UCSD-AML1 (cell line): ENCODE results near the gene TTLL10.
A peak's percentile ranks its signal among the peaks of the same experiment; 100 is the strongest.

ENCODE experiments used
- DNase-seq: peaks from one replicate; lab custom pipeline; 2025; ENCODE audit not compliant: unreplicated experiment; lab: John Stamatoyannopoulos, UW

TTLL10 gene

DNA sequence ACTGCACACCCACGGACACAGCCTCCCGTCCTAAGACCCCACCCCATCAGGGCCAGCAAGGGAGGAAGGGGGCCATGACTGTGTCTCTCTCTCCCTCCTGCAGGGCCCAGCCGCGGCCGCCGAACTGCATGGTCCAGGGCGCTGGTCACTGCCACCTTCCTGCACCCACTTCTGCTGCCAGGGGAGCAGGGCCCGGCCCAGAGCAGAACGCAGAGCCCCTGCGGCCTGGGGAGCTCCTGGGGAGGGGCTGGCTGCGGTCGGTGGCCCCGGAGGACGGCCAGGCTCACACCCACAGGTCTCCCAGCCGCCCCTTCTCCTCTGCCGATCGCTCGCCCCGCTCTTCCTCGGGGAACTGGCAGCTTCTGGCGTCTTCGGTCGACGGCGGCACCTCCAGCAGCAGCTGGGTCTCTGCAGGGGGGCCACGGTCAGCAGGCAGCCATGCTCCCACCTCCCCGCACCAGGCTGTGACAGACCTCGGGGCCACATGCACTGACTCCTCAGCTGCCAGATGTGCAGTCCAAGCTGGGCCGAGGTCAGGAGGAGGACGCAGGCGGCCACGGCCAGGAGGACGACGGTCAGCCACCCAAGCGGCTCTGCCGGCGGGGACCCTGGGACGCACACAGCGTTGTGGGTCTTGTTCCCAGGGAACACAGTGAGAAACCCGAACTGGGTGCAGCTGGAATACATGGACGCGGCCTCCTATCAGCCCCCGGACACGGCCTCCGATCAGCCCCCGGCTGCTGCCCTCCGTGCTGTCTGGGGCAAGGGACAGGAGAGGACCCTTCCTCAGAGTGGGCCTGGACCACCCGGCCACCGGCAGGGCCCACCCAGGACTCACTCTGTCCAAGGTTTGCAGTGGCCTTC lies 30.1 kb downstream of the TTLL10 start:
- no peak for DNase-seq

DNA sequence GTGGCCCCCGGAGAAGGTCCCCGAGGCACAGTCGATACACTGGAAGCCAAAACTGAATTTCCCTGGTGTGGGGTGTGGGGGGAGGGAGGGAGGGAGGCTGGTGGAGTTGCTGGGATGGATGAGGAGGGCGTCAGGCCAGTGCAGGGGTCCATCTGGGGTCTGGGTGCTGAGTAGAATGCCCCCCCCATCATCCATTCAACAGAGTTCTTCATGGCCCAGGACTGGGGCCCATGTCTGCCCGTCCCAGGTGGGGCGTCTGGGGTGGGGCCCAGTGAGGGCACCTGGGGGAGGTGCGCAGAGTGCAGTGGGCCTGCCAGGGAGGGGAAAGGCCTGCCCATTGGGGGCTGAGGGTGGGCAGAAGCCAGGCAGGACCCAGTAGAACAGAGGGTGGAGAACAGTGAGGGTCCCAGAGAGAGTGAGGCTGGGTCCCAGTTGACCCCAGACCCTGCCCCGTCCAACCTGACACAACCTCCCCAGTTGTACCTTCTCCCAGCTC lies 30.8 kb downstream of the TTLL10 start:
- DNase-seq = no peak

DNA sequence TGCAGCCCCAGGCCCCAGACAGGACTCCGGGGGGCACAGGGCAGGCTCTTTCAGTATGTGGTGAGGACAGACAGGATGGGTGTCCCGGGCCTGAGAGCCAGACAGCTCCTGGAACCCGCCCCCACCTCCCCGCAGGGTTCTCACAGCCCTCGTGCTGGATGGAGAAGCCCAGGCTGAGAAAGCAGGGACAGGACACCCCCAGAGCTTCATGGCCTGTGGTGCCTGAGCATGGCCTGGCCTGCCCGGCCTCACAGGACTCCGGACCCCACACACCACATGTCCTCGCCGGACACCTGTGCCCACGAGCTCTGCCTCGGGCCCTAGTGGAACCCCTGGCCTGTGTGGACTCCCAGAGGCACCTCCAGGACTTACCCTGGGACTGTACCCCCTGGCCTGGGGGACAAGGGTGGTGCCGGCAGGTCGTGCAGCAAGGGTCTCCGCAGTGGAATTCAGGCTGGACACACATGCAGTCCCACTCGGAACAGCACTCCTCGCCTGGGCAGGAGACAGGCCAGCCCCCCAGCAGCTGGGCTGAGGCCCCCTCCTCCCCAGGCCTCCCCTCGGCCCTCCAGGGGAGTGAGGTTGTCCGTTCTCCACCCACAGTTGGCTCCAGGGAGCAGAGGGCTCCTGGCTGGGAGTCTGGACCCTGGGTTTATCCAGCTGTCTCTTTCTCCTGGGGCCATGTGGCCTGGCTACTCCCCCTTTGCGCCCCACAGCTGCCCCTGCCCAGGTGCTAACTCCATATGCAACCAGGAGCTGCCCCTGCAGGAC lies 31.5 kb downstream of the TTLL10 start:
- DNase-seq = no peak

DNA sequence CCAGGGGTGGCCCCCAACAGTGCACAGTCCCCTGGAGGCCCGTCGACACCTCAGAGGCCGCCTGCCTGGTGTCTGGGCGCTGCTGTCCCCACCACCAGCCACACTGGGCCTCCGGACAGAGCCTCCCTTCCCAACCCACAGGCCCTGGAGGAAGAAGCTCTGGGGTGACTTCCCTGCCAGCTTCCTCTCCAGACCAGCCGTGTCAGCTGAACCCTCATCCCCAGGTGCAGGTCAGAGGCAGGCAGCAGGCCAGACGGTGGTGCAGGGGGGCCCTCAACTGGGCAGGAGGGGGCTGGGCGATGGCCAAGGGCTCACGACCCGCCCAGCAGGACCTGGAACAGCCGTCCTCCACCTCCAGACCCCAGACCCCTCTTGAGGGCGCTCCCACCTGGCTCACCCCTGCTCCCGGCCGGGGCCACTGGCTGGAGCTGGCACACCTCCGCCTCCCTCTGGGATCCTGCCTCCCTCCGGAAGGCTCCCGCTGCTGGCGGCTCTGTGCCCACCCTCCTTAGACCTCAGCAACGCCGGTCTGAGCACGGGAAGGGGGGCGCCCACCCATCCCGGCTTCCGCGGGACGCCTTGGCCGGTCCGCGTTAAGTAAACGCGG lies 32.2 kb downstream of the TTLL10 start:
- peak; percentile 46 for DNase-seq

DNA sequence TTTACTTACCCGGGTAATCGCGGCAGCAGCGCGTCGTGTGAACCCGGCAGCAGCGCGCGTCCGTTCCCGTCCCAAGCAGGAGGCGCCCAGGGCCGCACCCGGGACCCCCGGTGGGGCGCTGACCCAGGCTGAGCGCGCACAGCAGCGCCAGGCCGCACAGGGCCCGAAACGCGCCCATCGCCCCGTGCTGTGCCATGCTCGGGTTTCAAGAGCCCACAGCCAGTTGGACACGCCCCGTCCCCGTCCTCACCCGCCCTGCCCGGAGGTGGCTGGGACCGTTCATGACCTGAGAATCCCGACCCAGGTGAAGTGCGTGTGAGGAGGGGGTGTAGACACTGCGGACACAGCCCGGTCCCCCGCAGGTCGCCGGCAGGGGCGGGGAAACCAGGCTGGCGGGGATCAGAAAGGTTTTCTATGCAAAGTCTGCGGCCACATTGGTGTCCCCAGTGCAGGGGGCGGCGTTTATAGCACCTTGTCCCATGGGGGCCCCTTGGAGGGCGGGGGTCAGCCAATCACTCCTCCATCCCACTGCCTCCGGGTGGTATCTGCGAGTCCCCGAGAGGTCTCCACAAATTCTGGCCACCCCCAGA lies 32.8 kb downstream of the TTLL10 start, which contains the start of gene TNFRSF18:
Gene TNFRSF18, minus strand, starts transcription at position 217 of the 590 bp plus-strand sequence. Its CDS starts 21 bp downstream, at position 196.
- no peak for DNase-seq

DNA sequence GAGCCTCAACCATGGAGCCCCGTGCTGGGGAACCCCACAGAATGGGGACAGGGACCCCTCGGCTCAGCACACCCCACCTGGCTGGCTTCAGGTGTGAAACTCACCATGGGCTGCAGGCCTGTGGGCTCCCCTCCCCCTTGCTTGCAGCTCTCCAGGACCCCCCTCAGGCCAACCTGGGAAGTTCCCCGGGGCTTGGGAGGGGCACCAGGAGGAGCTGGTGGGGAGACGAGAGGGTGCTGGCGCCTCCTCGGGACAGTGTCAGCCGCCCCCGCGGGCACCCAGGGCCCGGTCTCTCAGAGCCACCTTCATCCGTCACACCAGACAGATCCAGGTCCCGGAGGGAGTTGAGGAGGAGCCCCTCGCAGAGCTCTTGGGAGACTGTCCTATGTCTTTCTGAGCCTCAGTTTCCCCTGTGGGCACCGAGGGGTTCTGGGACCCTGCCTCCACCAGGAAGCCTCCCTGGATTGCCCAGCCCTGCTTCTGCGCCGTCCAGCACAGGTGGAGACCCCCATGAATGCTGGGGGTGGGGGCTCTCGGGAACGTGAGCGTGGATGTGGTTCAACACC lies 33.4 kb downstream of the TTLL10 start:
- no peak for DNase-seq

DNA sequence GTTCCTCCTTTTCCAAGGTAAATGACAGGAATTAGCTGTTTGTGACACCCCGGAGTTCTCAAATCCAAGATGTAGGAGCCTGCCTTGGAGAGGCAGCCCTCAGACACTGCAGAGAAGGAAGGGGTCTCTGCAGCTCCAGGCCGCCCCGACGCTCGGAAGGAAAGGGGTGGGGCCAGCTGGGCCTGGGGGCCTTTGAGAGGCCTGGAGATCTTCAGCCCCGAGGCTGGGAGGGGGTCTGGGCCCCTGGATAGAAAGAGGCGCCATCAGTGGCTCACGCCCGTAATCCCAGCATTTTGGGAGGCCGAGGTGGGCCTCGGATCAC lies 33.9 kb downstream of the TTLL10 start:
- DNase-seq = no peak

DNA sequence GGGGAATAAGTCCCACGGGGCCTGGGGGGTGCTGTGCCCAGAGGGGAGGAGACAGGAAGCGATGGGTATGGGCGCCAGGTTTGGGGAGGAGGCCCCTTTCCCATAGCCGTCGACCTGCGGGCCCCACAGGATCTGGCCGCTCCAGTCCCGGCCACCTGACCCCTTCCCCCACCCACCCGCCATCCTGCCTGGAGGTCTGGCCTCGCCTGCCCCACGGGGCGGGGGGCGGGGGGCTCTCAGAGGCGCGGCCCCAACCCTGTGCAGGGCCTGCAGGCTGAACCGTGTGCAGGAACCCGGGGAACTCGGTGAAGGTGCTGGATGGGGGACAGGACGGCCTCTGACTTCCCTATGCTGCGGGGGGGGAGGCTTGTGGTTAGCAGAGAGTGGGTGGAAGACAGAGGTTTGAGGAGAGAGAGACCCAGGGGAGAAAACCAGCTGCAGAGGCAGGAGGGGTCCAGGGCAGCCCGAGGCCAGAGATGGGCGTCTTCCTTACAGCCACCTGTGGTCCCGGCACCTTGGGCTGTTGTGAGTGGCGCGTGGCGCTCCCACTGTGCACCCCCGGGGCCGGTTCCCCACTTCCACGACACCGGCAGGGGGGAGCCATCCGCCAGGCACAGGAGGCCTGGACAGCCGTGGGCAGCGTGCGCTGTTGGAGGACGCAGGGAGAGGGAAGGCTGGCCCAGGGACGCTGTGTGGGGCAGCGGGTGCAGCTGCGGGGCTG lies 35.2 kb downstream of the TTLL10 start:
- peak; percentile 65 for DNase-seq

DNA sequence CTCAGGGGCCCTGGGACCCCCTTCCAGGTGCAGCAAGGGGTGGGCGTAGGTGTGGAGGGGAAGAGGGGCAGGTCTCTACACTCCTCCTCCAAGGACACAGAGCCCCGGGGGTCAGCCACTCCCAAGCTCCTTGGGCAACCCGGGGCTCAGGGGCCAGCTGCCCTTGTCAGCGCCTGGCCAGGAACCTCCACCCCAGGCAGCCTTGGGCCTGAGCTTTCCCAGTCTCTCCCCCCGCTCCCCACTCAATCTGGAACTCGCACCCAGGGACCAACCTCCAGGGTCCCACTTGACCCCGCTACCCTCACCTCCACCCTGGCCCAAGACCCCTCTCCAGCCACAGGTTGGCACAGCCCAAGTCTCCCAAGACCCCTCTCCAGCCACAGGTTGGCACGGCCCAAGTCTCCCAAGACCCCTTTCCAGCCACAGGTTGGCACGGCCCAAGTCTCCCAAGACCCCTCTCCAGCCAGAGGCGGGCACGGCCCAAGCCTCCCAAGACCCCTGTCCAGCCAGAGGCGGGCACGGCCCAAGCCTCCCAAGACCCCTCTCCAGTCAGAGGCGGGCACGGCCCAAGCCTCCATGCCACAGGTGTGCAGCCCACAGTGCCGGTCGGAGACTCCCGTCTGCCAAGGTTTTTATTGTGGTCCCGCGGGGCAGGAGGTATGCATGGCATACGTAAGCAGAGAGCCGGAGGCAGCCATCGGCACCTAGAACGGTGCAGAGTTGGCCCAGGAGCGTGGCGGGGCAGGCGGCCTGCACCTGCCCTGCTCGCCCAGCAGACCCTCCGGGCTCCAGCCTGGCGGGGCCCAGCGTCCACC lies 37.3 kb downstream of the TTLL10 start:
- DNase-seq = no peak

DNA sequence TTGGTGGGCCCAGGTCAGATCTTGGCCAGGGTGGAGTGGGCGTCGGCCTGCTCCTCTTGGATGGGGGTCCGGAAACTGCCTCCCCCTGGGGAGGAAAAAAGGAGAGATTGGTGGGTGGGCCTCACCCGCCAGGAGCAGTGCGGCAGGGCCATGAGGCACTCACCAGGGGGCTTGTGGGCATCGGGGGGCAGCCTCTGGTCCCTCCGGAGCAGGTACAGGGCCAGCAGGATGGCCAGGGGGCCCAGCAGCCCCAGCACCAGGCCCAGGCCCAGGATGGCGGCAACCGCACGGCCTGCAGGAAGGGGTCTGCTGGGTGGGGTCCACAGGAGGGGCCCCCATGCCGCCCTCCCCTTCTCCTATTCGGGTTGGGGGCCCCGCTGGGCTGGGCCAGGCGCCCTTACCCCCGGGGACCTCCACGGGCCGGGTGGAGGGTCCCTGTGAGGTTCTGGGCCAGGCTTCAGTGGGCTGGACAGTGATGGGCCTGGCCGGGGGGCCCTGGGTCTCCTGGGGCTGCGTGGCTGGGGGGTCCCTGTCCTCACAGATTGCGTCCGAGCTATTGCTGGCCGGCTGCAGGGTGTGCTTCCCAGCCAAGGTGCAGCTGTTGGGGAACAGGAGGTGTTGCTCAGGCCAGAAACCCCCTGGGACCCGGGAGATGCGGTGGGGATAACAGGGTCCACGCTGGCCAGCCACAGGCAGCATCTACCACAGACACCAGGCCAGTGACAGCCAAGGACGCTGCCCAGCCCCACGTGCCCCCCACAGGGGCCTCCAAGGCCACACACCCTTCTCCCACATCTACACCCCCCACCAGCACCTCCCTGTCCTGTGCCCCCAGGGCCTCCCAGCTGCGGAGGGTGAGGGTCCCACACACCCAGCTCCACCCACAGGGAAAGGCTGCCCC lies 38.1 kb downstream of the TTLL10 start:
- DNase-seq = no peak

DNA sequence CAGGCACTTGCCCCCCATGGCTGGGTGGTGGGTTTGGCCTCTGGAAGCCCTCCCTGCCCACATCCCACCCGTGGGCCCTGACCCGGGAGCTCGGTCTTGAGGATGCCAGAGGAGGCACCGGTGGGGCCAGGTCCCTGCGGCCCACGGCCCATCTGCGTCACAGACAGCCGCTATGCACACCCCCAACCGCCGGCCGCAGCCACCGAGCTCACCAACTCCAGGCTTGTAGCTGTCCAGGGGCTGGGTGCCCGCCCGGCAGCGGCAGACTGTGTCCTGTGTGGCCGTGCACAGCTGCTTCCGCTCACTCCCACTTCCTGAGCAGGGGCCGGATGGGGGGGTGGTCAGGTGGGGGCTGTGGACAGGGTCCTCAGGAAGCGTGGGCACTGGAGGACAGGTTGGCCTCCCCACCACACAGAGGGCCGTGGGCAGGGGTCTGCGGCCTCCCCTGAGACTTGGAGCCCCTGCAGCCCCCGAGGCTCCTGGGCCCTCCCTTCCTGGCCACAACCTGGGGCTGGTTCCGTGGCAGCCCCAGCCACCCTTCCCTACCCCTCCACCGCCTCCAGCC lies 39.2 kb downstream of the TTLL10 start:
- DNase-seq = peak; percentile 90

DNA sequence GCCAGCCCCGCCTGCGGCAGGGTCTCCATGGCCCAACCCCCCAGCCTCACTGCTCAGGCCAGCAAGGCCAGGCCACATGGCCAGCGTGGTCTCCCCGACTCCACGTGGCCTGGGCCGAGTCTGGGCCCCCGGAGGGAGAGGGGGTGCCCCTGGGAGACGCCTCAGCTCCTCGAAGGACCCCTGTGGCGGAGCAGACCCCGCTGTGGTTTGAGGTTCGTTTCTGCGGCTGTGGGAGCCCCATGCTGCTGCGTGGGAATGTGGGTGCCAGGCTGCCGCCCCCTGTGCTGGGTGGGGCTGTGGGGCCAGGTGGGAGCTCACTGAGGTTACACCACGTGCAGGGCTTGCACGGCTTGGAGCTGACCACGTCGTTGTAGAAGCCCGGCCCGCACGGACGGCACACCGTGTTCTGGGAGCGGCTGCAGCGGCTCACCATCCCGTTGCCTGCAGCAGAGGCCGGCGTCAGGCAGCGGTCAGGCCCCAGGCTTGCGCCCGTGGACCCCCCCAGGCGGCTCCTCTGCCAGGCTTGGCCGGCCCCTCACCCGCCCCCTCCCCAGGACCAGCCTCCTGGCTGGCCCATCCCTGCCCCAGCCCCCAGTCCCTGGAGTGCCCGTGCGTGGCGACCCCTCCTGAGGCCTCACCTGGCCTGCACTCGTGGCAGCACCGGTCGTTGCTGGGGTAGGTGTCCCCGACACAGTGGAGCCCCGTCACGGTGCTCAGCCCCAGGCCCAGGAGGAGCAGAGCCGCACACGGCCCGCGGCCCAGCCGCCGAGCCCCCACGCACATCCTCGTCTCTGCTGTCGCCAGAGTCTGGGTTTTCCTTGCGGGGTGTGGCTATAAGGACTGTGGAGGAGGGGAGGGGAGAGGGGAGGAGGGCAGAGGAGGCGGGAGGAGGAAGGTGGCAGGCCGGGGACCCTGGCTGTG lies 39.9 kb downstream of the TTLL10 start, which contains the start of gene TNFRSF4:
Gene TNFRSF4, minus strand, starts transcription at position 809 of the 921 bp plus-strand sequence. Its CDS starts 26 bp downstream, at position 783.
- peak; percentile 64 for DNase-seq

DNA sequence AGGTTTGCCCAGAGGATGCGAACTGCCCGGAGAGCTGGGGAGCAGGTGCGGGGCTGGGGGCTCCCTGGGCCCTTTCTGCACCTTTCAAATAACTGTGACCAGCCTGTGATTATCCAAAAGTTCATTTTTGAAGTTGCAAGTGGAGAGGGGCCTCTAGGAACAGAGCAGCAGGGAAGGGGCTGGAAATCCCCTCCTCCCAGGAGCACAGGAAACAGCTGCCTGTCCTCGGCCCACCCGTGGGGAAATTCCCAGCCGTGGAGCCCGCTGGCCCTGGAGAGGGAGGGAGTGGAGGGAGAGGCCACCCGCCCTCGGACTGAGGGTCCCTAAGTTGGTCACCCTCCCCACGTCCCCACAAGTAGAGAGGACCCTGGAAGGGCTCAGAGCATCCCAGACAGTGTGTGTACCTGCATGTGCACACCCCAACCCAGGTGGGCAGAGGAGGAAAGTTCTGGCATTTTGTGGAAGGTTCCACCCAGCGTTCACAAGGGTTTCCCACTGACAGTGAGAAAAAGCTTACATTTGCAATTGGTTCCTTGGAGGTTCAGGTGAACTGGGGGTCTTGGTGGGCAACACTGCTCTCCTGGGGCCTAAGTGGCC lies 41.5 kb downstream of the TTLL10 start:
- DNase-seq = no peak

DNA sequence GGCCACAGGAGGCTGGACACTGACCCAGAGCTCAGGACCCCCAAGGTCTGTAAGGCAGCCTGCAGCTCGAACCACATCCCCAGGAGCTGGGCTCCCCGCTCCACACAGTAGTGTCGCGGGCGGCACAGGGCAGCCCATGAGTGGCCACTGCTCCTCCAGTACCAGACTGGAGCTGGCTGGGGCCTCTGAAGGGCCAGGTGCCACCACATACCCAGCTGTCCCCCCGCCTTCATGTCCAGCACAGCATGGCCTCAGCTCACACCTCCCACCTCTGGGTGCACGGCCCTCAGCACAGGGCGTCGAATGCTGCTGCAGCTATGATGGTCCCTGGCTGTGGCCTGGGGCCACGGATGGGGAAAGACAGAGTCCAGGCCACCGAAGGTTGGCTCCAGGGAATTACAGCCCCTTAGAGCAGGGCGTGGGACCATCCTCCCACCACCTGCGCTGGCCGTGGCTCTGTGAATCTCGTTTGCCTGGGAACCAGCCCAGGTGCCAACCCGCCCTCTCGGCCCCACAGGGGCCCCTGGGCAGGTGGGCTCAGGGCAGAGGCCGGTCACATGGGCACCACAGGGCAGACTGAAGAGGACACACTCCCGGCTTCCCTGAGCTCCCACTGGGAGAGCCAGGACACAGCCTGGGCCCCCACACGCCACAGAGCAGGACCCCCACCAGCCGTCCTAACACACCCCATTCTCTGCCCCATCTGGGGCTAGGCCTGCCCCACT lies 42.4 kb downstream of the TTLL10 start:
- no peak for DNase-seq

DNA sequence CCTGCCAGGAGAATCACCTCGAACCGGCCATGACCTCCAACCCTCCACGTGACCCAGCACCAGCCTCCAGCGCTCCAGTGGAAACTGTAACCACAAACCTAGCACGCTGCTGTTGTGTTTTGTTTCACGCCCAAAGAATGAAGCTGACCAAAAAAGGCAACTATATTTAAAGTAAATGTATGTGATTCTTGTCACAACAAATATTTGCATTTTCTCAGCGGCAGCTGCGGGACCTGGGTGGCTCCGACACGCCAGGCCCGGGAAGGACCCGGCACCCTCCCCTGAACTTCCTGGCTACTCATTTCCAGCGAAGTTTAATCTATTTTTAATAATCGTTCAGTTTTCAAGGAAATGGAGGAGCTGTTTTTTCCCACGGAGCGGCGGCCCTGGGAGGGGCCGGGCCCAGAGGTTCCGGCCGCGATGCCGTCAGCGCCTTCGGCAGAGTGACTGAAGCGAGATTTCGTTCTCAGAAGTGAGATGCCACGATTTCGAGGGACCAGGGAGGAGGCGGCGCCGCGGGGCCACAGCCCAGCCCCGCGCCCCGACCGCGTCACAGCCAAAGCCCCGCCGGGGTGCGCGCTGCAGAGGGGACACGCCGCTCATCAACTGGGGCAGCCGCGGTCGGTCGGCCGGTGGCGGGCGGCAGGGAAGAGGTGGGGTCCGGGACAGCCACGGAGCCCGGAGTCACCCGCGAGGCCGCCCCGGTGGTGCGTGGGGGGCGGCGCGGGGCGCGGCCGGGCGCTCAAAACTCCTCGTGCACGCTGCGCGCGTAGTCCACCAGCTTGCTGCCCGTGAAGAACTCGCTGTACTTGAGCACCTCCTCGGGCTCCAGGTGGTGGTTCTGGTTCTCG lies 43.3 kb downstream of the TTLL10 start:
- no peak for DNase-seq
